ENCODE measurements around the gene SEBOX.

- no peak for TF ChIP-seq CTCF (IDR thresholded peaks at IDR 0.05)
- no peak for TF ChIP-seq POLR2A (IDR thresholded peaks at IDR 0.05)
Observed at GRCh38 chr17:28390141-28390540, 25.1 kb upstream of the SEBOX start.

Data from heart left ventricle (tissue), 13 donors.